ENCODE measurements around the gene IL17RC.

IL17RC gene

DNA sequence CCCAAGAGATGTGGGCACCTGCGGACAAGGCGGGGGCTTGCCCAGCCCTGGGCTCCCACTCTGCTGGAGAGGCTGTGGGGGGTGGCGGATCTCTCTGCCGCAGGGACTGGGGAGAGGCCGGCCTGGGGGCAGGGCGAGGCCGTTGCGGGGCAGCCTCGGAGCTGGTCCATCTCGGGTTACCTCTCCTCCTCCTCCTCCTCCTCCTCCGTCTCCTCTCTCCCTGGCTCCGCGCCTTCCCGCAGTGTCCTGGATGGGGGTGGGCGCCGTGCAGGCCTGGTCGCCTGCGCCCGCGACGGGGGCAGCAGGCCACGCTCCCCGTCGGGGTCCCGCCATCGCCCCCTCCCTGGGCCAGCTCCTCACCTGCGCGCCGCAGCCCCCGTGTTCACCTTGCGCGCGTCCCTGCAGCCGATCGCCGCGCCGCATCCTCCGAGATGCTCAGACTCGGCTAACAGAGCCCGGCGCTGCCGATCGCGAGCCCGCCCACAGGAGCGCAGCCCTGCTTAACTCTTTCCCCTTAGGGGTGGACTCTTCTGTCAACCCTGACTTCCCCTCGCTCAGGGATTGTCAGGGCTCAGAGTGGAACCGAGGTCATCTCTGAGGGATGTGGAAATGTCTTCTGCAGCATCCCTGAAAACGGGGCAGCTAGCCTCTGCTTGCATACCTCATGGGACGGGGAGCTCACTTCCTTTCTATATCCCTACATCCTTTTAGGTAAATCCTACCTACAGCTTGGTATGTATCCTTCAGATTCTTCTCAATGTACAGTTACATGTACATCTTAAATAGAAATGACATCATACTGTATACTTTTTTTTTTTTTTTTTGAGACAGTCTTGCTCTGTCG is 35.3 kb downstream of the IL17RC start, which contains the start of gene PRRT3:
TSS of gene PRRT3 (minus strand) at position 447 of the 844 bp plus-strand sequence. CDS start 2,293 bp downstream, outside the sequence.
- Histone ChIP-seq H3K9me3 (replicated peaks in 1 of 2; ENCODE audit: control insufficient read depth in 2 of 2, insufficient read depth in 1 of 2, low read depth in 1 of 2, low read length in 2 of 2) (peaks cover 0 to 1% of the 10 kb centered on the region in 2 donors), H2BK12ac (ENCODE audit: low read length) (no peak within 1 kb of the TSS)
- no CpG with 5 or more reads among the region's 52 CpGs for WGBS, 2 donors (ENCODE audit: extremely low coverage in 2 of 2, insufficient read length in 2 of 2, insufficient replicate concordance in 1 of 2)

GRCh38 chr3:9955067-9955502 is 38.2 kb downstream of the IL17RC start:
- Histone ChIP-seq H3K27ac (replicated peaks; ENCODE audit: low read length) (no peak overlapping the region), H2BK12ac (ENCODE audit: low read length) (no peak overlapping the region), H2BK5ac (ENCODE audit: low read length) (no peak overlapping the region), H3K14ac (ENCODE audit: low read length) (no peak overlapping the region), H3K79me1 (ENCODE audit: low read depth, low read length) (peaks cover 2% of the 10 kb centered on the region), H3K9ac (ENCODE audit: low read depth, low read length, poor library complexity) (peak overlapping the region; percentile 16), H3K18ac (ENCODE audit: low read length) (no peak overlapping the region), H3K23ac (ENCODE audit: low read depth, low read length, poor library complexity) (no peak overlapping the region), H3K4me3 (ENCODE audit: low read length in 2 of 2) (no peak overlapping the region), H3K9me3 (replicated peaks in 1 of 2; ENCODE audit: control insufficient read depth in 2 of 2, insufficient read depth in 1 of 2, low read depth in 1 of 2, low read length in 2 of 2) (no peaks in the 10 kb centered on the region), H3K27me3 (ENCODE audit: control insufficient read depth in 3 of 3, insufficient read depth in 3 of 3, low read depth in 1 of 3, low read length in 3 of 3) (no peaks in the 10 kb centered on the region), H3K4me1 (ENCODE audit: control insufficient read depth in 2 of 2, insufficient read depth in 1 of 2, low read depth in 1 of 2, low read length in 2 of 2) (peaks cover 0 to 7% of the 10 kb centered on the region in 2 donors), H4K91ac (ENCODE audit: low read depth, low read length, poor library complexity) (no peak overlapping the region), H2AFZ (ENCODE audit: low read length) (peak overlapping the region; percentile 62), H3K4me2 (ENCODE audit: insufficient read depth, low read length, poor library complexity, severe bottlenecking) (no peak overlapping the region), H2AK5ac (ENCODE audit: low read depth, low read length) (no peak overlapping the region), H2BK15ac (ENCODE audit: low read length) (no peak overlapping the region), H4K8ac (ENCODE audit: low read depth, low read length) (no peak overlapping the region), H2BK120ac (ENCODE audit: low read depth, low read length) (no peak overlapping the region), H3K4ac (ENCODE audit: low read length) (no peak overlapping the region), H3K36me3 (replicated peaks in 1 of 2; ENCODE audit: control insufficient read depth in 2 of 2, insufficient read depth in 2 of 2, low read length in 2 of 2) (no peaks in the 10 kb centered on the region)
- no peak for DNase-seq (ENCODE audit: low spot score)
- no CpG with 5 or more reads among the region's 12 CpGs for WGBS, 2 donors (ENCODE audit: extremely low coverage in 2 of 2, insufficient read length in 2 of 2, insufficient replicate concordance in 1 of 2)

More for the DNA sequence above, 35.3 kb downstream of the IL17RC start, which contains the start of gene PRRT3:
- peak within 1 kb of the TSS; percentile 90 for H3K9ac ChIP-seq (ENCODE audit: low read depth, low read length, poor library complexity)
- H2AK5ac ChIP-seq (ENCODE audit: low read depth, low read length) = no peak within 1 kb of the TSS
- DNase-seq (ENCODE audit: low spot score) = peak; percentile 48
- no peak within 1 kb of the TSS for H4K8ac ChIP-seq (ENCODE audit: low read depth, low read length)
- H3K27ac ChIP-seq (replicated peaks; ENCODE audit: low read length) = no peak within 1 kb of the TSS
- H3K4me2 ChIP-seq (ENCODE audit: insufficient read depth, low read length, poor library complexity, severe bottlenecking) = peak within 1 kb of the TSS; percentile 95
- peak within 1 kb of the TSS; percentile 89 for H3K14ac ChIP-seq (ENCODE audit: low read length)
- H3K27me3 ChIP-seq (ENCODE audit: control insufficient read depth in 3 of 3, insufficient read depth in 3 of 3, low read depth in 1 of 3, low read length in 3 of 3) = no peaks in the 10 kb centered on the region
- H3K4ac ChIP-seq (ENCODE audit: low read length) = no peak within 1 kb of the TSS
- H3K79me1 ChIP-seq (ENCODE audit: low read depth, low read length) = peaks cover 7% of the 10 kb centered on the region
- peaks cover 4 to 7% of the 10 kb centered on the region in 2 donors for H3K36me3 ChIP-seq (replicated peaks in 1 of 2; ENCODE audit: control insufficient read depth in 2 of 2, insufficient read depth in 2 of 2, low read length in 2 of 2)
- H2BK15ac ChIP-seq (ENCODE audit: low read length) = peak within 1 kb of the TSS; percentile 67
- H2AFZ ChIP-seq (ENCODE audit: low read length) = peak within 1 kb of the TSS; percentile 94
- H3K23ac ChIP-seq (ENCODE audit: low read depth, low read length, poor library complexity) = peak within 1 kb of the TSS; percentile 57
- peak within 1 kb of the TSS; percentile 92 for H4K91ac ChIP-seq (ENCODE audit: low read depth, low read length, poor library complexity)
- H2BK5ac ChIP-seq (ENCODE audit: low read length) = no peak within 1 kb of the TSS
- no peak within 1 kb of the TSS for H2BK120ac ChIP-seq (ENCODE audit: low read depth, low read length)
- H3K18ac ChIP-seq (ENCODE audit: low read length) = peak within 1 kb of the TSS; percentile 96
- H3K4me1 ChIP-seq (ENCODE audit: control insufficient read depth in 2 of 2, insufficient read depth in 1 of 2, low read depth in 1 of 2, low read length in 2 of 2) = peaks cover 0 to 12% of the 10 kb centered on the region in 2 donors
- H3K4me3 ChIP-seq (ENCODE audit: low read length in 2 of 2) = peak within 1 kb of the TSS; percentile 66 to 95

GRCh38 chr3:9955611-9956352 is 38.9 kb downstream of the IL17RC start:
- H2BK5ac ChIP-seq (ENCODE audit: low read length) = no peak overlapping the region
- H3K4me1 ChIP-seq (ENCODE audit: control insufficient read depth in 2 of 2, insufficient read depth in 1 of 2, low read depth in 1 of 2, low read length in 2 of 2) = peaks cover 0 to 7% of the 10 kb centered on the region in 2 donors
- H3K14ac ChIP-seq (ENCODE audit: low read length) = no peak overlapping the region
- H4K8ac ChIP-seq (ENCODE audit: low read depth, low read length) = no peak overlapping the region
- H2AK5ac ChIP-seq (ENCODE audit: low read depth, low read length) = no peak overlapping the region
- no peak overlapping the region for H3K4me3 ChIP-seq (ENCODE audit: low read length in 2 of 2)
- no CpG with 5 or more reads among the region's 5 CpGs for whole genome bisulfite sequencing, 2 donors (ENCODE audit: extremely low coverage in 2 of 2, insufficient read length in 2 of 2, insufficient replicate concordance in 1 of 2)
- H3K9ac ChIP-seq (ENCODE audit: low read depth, low read length, poor library complexity) = no peak overlapping the region
- no peak overlapping the region for H2AFZ ChIP-seq (ENCODE audit: low read length)
- peaks cover 2% of the 10 kb centered on the region for H3K79me1 ChIP-seq (ENCODE audit: low read depth, low read length)
- no peak overlapping the region for H2BK12ac ChIP-seq (ENCODE audit: low read length)
- DNase-seq (ENCODE audit: low spot score) = no peak
- H2BK15ac ChIP-seq (ENCODE audit: low read length) = no peak overlapping the region
- no peak overlapping the region for H3K23ac ChIP-seq (ENCODE audit: low read depth, low read length, poor library complexity)
- H3K18ac ChIP-seq (ENCODE audit: low read length) = no peak overlapping the region
- no peak overlapping the region for H4K91ac ChIP-seq (ENCODE audit: low read depth, low read length, poor library complexity)
- no peaks in the 10 kb centered on the region for H3K9me3 ChIP-seq (replicated peaks in 1 of 2; ENCODE audit: control insufficient read depth in 2 of 2, insufficient read depth in 1 of 2, low read depth in 1 of 2, low read length in 2 of 2)
- H3K4me2 ChIP-seq (ENCODE audit: insufficient read depth, low read length, poor library complexity, severe bottlenecking) = no peak overlapping the region
- H2BK120ac ChIP-seq (ENCODE audit: low read depth, low read length) = no peak overlapping the region
- H3K4ac ChIP-seq (ENCODE audit: low read length) = no peak overlapping the region
- H3K27me3 ChIP-seq (ENCODE audit: control insufficient read depth in 3 of 3, insufficient read depth in 3 of 3, low read depth in 1 of 3, low read length in 3 of 3) = no peaks in the 10 kb centered on the region
- no peaks in the 10 kb centered on the region for H3K36me3 ChIP-seq (replicated peaks in 1 of 2; ENCODE audit: control insufficient read depth in 2 of 2, insufficient read depth in 2 of 2, low read length in 2 of 2)
- no peak overlapping the region for H3K27ac ChIP-seq (replicated peaks; ENCODE audit: low read length)

DNA sequence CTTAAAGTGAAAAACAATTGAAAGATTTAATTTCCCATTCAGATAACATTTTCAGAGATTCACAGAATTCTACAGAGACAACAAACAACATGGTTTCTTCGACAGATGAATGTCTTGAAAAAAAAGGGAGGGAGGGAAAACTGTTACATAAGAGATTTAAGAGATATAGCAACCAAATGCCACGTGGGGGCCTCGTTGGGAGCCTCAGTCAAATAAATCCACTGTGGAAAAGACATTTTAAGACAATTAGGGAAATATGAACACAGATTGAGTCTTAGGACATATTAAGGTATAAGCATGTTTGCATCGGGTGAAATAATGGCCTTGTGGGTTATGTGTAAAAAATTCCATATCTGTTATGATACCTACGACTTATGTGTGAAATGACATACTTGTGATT is 40.3 kb downstream of the IL17RC start:
- no peak overlapping the region for H2BK15ac ChIP-seq (ENCODE audit: low read length)
- peaks cover 0 to 4% of the 10 kb centered on the region in 2 donors for H3K4me1 ChIP-seq (ENCODE audit: control insufficient read depth in 2 of 2, insufficient read depth in 1 of 2, low read depth in 1 of 2, low read length in 2 of 2)
- H3K14ac ChIP-seq (ENCODE audit: low read length) = no peak overlapping the region
- no peak for DNase-seq (ENCODE audit: low spot score)
- H2AFZ ChIP-seq (ENCODE audit: low read length) = no peak overlapping the region
- H3K79me1 ChIP-seq (ENCODE audit: low read depth, low read length) = peaks cover 2% of the 10 kb centered on the region
- H3K4ac ChIP-seq (ENCODE audit: low read length) = no peak overlapping the region
- no peaks in the 10 kb centered on the region for H3K36me3 ChIP-seq (replicated peaks in 1 of 2; ENCODE audit: control insufficient read depth in 2 of 2, insufficient read depth in 2 of 2, low read length in 2 of 2)
- H2BK5ac ChIP-seq (ENCODE audit: low read length) = no peak overlapping the region
- no CpG with 5 or more reads among the region's 5 CpGs for WGBS, 2 donors (ENCODE audit: extremely low coverage in 2 of 2, insufficient read length in 2 of 2, insufficient replicate concordance in 1 of 2)
- no peak overlapping the region for H3K4me3 ChIP-seq (ENCODE audit: low read length in 2 of 2)
- no peak overlapping the region for H2AK5ac ChIP-seq (ENCODE audit: low read depth, low read length)
- no peak overlapping the region for H3K4me2 ChIP-seq (ENCODE audit: insufficient read depth, low read length, poor library complexity, severe bottlenecking)
- H3K18ac ChIP-seq (ENCODE audit: low read length) = no peak overlapping the region
- no peak overlapping the region for H3K23ac ChIP-seq (ENCODE audit: low read depth, low read length, poor library complexity)
- H4K91ac ChIP-seq (ENCODE audit: low read depth, low read length, poor library complexity) = no peak overlapping the region
- H4K8ac ChIP-seq (ENCODE audit: low read depth, low read length) = no peak overlapping the region
- H3K27me3 ChIP-seq (ENCODE audit: control insufficient read depth in 3 of 3, insufficient read depth in 3 of 3, low read depth in 1 of 3, low read length in 3 of 3) = no peaks in the 10 kb centered on the region
- H2BK120ac ChIP-seq (ENCODE audit: low read depth, low read length) = no peak overlapping the region
- no peak overlapping the region for H2BK12ac ChIP-seq (ENCODE audit: low read length)
- H3K27ac ChIP-seq (replicated peaks; ENCODE audit: low read length) = no peak overlapping the region
- no peak overlapping the region for H3K9ac ChIP-seq (ENCODE audit: low read depth, low read length, poor library complexity)
- no peaks in the 10 kb centered on the region for H3K9me3 ChIP-seq (replicated peaks in 1 of 2; ENCODE audit: control insufficient read depth in 2 of 2, insufficient read depth in 1 of 2, low read depth in 1 of 2, low read length in 2 of 2)
